HL-60/S4 treated with phorbol 12-myristate 13-acetate at 8.2 ng/mL for 4 days and 3 days (cell line): ENCODE measurements around the gene TAF5L.

Experiments used
- in situ Hi-C: fragments of 300-500 bp; cut with MboI; formaldehyde crosslinking; loops from 2 replicates; pipeline ENCODE4 v1.15.0; 2022; ENCODE audit warnings: low sequenced_read_pairs

The TAF5L gene

DNA sequence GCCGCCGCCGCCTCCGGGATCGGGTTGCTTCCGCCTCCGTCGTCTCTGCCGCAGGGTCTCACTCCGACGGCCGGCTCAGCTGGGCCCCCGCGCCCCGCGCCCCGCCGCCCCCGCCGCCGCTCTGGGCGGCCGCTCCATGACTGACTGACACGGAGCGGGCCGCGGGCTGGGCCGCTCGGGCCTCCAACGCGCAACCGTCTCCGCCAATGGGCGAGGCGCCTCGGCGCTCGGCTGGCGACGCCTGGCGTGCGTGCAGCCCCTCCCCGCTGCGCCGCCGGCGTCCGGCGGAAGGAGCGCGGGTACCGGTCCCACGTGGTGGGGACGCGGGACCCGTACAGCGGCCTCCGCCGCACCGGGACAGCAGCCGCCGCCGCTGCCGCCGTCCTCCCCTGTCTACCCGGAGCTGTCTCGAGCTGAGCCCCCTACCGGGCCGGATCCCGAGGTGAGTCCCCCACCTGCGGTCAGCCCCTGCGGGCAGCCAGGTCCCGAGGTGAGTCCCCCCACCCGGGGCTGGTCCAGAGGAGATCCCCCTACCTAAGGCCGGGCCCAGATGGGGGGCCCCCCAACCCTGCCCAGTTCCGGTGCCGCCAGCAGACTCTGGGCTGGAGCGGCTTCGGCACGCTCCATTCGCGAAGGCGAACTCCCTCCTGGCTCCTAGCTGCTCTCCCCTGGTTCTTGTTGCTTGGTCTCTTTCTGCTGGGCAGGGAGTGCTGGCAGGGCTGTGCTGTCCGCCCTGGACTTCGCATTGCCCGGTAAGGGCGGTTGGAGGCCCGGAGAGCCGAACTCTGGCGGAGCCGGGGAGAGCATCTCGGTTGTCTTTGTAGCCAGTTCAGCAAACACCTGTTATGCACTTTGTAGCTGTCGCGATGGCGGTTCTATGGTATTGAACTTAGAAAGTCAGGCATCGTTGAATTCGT is at the start of gene TAF5L, which contains the start of gene URB2:
Gene TAF5L, minus strand, starts transcription at position 208 of the 917 bp plus-strand sequence. CDS start 11,640 bp downstream, outside the sequence.
Gene URB2, plus strand, starts transcription at position 333 of the 917 bp plus-strand sequence. CDS start 1,387 bp downstream, outside the sequence.
- in situ Hi-C loops = no loop called here

DNA sequence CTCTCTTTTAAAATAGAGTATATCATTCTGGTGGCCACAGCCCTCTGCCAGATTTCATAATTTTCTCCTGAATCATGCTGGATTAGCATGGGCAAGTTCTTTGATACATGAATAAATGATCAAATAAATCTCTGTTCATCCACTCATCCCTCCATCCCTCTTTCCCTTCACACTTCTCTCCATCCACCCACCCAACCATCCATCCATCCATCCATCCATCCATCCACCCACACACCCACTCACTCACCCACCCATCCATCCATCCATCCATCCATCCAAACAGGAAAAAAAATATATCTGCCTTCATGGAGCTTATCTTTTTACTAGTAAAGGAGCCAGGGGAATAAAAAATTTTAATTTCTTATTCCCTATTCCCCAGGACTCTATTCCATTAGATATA is 49.5 kb upstream of the TAF5L start:
- in situ Hi-C loops = no loop called here

DNA sequence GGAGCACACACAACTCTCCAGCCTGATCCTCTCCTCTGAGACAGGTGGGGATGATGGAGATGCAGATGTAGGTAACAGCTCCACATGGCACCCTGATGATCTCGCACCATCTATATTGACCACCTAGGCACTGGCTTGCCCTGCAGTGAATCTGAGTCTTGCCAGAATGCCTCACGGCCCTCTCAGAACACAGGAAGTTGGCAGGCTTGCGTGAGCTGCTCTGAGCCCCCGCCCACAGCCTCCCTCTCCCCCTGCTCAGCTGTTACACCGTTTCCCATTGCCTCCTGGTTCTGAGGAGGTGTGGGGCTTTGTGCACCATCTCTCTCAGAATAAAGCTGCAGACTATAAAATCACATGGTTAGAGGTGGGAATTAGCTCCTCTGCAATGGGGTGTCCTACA is 48.1 kb upstream of the TAF5L start:
- in situ Hi-C loops = loop anchor here (25.0 kb wide), 1 partner anchor 638 kb away; no protein-coding TSS in a partner anchor

DNA sequence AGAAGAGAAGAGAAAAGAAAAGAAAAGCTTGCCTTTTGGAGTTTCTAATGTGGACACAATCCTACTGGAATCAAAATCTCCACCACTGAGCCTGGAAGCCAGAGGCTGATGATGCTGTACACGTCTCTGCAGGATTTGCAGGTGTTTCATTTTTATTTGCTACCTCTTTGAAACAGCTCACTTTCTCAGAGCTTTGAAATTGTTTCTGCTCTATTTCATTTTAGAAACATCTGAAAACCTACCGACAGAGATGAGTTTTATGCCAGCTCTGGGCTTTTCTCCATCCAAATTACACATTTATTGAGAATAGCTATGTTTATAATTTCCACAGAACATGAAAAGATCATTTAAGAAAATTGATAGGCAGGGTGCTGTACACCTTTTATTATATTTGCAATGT is 46.3 kb upstream of the TAF5L start:
- in situ Hi-C loops = loop anchor here (25.0 kb wide), 1 partner anchor 640 kb away; no protein-coding TSS in a partner anchor

DNA sequence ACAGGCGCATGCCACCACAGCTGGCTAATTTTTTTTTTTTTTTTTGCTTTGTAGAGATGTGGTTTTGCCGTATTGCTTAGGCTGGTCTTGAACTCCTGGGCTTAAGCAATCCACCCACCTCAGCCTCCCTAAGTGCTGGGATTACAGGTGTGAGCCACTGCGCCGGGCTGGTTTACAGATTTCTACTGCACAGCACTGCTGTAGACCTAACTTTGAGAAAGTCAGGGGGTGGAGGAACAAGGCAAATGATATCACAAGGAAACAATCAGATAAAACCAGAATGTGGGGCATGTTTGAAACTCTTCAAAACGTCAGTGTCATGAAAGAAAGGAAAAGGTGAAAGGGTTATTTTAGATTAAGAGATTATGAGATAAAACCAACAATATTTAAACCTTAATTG is 45.4 kb upstream of the TAF5L start:
- in situ Hi-C loops = loop anchor here (25.0 kb wide), 1 partner anchor 641 kb away; no protein-coding TSS in a partner anchor

DNA sequence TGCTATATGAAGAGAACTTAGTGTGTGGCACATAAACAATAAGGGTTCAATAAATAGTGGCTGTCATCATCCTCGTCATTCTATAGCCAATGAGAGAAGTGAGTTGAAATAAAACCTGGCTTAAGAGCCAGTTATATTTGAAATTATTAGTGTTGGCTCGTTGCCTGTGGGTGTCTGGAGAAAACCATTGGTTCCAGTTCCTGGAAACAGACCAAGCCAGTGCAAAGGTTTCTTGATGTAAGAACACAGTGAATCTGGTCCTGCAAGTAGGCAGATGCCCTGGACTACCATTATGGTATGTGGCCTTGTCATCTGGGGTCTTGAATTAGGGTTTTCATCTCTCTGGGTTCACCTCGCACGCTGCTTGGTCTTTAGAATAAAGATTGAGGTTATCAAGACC is 43.4 kb upstream of the TAF5L start:
- in situ Hi-C loops = loop anchor here (25.0 kb wide), 1 partner anchor 643 kb away; no protein-coding TSS in a partner anchor

DNA sequence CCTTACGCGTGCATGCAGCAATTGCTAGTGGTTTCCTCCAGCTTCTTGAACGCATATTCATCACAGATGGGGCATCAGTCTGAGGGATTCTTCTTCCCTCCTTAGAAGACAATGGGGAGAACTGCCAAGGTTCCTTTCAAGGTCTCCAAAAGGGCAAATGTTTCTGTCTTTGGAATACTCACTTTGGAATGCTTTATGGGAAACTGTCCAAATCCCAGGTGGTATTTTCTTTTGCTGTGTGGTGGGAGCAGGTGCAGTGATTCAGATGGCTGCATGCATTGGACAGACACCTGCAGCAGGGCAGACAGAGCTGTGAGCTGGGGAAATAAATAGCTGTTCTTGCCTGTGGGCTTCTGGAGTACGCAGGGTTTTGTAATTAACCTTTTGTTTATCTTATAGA is 40.7 kb upstream of the TAF5L start:
- in situ Hi-C loops = loop anchor here (25.0 kb wide), 1 partner anchor 646 kb away; no protein-coding TSS in a partner anchor

DNA sequence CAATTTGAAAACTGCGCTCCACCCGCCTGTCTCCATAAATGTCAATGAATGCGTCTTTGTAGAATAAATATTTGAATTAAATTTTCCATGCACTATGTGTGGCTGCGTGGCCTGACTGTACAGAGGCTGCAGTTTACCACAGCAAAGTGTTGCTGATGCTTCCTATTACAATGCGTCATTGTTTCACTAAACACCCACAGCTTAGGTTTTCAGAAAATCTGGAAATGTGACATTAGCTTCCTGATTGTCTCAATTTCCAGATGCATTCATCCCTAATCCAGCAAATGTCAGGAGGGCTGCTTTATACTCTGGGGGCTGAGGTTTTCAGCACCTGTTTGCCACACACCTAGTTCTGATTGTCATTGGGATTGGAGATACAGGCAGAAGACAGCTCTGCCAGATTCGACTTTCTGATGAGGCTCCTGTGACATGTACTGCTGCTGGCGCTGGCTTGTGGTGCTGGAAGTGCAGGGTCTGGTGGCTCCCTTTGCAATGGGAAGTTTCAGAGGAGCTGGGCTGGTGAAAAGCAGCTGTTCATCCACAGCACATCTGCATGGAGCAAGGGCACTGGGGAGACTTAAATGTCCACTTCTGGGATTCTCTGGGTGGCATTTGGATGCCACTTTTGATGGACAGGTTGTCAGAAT is 40.1 kb upstream of the TAF5L start:
- in situ Hi-C loops = loop anchor here (25.0 kb wide), 1 partner anchor 646 kb away; no protein-coding TSS in a partner anchor

DNA sequence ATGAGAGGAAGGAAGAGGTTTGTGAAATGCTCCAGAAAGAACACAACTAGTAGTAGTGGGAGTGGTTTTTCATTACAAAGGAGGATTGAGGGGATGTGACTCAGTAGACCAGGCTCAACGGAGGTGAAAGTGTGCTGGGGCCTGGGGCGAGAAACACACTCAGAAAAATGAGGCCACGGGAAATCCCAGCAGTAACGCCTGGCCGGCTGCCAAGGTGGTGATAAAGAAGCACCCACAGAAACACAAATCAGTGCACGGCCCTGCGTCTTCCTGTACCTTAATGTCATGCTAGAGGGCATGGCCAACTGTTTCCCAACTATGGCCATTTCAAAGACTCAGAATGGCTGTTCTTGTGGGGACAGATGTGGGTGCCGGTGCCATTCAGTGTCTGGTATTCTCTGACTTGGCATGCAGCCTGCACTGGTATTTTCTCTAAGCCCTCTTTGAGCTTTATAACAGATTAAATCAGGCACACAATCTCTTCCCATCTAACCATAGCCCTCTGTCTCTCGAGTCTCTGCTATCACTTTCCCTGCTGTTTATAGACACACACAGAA is 38.3 kb upstream of the TAF5L start:
- in situ Hi-C loops = loop anchor here (25.0 kb wide), 1 partner anchor 648 kb away; no protein-coding TSS in a partner anchor

DNA sequence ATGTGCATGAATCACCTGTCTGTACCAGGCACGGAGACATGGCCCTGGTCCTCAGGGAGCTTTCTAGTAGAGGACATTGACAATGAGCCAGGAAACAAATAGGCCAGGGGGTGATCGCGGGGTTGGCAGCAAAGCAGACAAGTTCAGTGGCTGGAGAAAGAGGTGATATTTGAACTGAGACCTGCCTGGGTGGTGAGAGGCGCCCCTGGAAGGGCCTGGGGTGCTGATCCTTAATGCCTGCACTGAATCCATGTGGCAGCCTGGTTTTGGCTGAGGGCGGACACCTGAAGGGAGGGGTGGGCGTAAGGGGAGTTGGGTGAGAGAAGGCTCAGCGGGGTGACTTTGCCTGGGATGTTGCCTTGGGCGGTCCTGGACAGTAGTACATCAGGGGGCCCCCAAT is 36.0 kb upstream of the TAF5L start:
- in situ Hi-C loops = loop anchor here (25.0 kb wide), 1 partner anchor 650 kb away; no protein-coding TSS in a partner anchor

DNA sequence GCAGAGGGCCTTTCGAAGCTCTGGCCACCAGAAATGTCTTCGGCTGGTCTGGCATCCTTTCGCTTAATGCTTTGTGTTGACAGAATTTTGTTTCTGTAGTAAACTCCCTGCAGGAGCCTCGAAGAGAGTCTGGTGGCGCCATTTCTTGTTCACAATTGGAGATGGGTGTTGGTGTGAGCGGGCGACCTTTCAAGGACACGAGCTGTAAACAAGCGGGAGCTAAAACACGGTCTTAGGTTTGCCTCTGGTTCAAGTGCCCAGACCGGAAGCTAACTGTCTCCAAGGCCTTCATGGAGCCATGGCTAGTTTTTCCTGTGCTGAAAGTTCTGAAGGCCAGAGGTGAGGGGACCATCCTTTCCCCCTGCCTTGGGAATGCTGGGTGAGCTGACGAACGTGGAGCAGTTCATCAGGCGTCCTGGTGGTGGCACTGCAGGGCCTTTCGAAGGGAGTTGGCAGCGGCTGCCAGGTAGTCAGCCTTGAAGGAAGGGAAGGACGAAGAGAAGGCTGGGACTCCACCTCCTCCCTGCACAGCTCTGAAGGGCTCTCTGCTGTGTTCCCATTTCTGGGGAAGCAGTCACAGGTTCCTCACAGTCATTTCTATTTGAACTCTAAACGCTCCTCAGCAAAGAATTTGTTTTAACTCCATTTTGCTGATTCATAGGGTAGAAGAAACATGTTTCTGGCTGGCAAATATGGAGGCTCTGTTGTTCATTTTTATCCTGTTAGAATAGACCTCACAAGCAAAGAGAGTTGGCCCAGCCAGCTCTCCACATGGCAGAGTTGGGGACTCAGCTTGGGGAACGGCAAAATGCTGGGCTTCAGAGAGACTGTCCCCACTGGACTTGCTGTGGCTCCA is 35.3 kb upstream of the TAF5L start:
- in situ Hi-C loops = loop anchor here (25.0 kb wide), 1 partner anchor 651 kb away; no protein-coding TSS in a partner anchor

DNA sequence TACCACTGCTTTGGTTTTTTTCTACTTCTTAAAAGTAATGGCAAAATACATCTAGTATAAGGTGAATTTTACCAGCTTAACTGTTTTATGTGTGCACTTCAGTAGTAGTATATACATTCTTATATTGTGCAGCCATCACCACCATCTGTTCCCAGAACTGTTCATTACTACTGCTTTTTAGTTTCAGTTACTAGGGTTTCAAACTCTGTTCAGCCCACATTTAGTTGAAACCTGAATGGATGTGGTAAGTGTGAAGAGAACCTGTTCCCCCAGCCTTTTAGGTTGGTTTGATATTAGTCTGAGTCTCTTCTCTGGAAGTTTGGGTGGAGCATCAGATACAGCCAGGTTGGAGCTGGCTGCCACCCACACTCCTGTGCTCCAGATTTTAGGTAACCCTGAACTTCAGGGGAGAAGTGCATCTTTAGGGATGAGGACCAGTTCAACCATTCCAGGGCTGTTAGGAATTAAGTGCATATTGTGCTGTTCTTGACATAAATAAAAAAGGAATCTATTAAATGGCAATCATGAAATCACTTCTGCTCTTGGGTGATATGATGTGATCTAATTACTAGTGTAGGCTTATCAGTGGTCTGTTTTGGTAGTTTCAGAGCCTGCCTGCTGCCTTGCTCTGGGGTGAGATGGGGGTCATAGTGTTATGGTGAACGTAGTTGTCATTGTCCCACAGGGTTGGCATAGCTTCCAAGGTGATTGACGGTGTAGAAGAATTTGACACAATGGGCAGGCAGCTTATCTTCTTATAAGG is 32.3 kb upstream of the TAF5L start:
- in situ Hi-C loops = loop anchor here (25.0 kb wide), 1 partner anchor 654 kb away; no protein-coding TSS in a partner anchor

DNA sequence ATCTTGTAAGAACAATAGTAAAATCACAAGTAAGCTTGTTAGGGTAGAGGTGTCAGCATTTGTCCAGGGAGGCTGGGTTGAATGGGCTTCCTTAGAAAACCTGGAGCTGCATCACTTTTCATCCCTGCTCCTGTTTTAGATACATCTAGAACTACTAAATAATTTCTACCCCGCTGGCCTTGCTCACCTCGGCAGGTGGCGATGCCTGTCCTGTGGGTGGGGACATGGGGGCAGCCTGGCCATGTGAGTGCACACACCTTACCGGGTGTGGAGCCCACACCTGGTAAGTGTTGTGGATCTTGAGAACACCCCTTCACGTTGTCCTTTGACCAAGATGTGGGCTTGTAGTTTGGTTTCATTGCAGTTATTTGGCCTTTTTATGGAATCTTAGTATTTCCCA is 29.9 kb upstream of the TAF5L start:
- in situ Hi-C loops = loop anchor here (25.0 kb wide), 1 partner anchor 657 kb away; no protein-coding TSS in a partner anchor

DNA sequence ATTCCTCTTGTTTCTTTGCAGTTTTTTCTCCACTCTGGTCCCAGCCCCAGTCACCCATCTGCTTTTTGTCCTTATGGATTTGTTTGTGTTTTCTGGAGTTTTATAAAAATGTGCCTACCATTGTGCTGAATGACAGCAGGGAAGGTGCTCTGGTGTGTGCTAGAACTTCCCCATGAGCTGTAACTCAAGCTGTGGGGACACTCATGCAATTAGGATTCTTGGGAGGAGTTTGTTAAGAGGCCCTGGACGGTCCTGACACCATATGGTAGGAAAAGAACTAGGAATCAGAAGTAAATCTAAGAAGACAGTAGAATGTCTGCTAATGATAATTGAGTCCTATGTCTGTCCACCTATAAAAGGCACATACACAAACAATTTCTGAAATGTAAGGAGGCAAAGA is 27.5 kb upstream of the TAF5L start:
- in situ Hi-C loops = loop anchor here (25.0 kb wide), 1 partner anchor 659 kb away; no protein-coding TSS in a partner anchor

DNA sequence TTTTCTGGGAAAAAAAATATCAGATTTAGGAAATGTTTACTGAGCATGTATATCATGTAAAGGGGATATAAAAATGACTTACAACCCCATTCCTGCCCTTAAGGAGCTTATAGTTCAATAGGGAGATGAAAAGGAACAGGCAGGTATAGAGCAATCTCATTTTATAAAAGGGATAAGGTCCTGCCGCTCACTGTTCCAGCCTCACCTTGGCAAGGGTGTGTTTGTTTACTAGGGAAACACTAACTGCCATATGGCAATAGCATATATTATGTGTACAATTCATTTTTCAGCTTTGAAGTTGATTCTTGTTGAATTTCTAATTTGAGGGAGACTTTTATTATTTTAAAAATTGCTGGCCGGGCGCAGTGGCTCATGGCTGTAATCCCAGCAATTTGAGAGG is 25.6 kb upstream of the TAF5L start:
- in situ Hi-C loops = loop anchor here (25.0 kb wide), 1 partner anchor 661 kb away; no protein-coding TSS in a partner anchor

DNA sequence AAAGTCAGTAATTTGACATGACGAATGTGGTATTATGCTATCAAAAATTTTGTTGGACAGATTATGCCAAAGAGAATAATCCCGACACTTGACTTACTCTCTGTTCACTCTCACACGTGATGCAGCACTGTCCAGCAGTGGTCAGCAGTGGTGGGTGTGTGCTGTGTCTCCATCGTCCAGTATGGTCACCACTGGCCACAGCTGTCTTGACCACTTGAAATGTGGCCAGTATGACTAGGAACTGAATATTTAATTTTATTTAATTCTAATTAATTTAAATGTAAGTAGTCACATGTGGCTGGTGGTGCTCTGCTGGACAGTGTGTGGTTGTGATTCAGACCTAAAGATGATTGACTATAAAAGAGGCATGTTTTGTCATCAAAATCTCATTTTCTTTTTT is 24.1 kb upstream of the TAF5L start:
- in situ Hi-C loops = loop anchor here (25.0 kb wide), 1 partner anchor 662 kb away; no protein-coding TSS in a partner anchor

DNA sequence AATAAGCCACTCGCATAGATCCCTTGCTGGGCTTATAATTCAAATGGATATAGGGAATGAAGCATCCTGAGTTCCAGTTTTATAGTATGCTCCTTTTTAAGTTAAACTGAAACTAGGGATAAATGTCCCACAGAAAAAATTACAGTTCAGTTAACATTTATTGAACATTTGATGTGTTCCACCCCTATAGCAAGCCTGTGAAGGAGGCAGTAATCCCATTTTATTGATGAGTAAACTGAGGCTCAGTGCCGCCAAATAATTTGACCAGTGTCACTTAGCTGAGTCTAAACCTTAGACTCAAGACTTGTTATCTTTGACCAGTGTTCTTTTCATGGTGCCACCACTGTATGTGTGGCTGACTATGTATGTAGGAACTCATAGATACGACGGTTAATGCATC is 22.5 kb upstream of the TAF5L start:
- in situ Hi-C loops = no loop called here

DNA sequence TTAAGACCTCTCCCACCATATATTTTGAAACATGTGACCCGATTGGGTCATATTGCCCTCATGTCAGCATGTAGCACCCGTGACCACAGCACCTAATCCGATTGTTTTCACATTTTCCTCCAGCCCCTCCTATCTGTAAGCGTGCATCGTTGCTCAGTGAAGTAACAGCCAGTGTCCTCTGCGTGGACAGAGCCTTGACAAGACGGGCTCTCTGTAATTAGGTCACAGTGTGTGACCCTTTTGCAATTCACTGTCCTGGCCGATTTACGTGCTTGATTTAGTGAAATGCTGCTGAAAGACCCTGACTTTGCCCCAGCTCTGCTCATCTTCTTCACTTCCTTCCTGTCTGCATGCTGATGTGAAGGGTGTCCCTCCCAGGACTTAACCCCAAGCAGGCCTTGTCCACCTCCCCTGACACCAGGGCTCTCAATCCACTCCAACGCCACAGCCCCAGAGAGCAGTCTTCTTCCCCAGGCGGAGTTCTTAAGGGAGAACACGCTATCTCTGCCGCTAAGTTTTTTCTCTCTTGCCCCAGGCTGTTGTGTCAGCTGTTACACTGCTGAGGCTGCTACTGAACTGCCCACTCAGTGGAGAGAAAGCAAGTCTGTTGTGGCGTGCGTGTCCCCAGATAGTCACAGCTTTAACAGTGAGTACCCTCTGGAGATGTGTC is 19.5 kb upstream of the TAF5L start:
- in situ Hi-C loops = no loop called here
